Cardiac fibroblast (primary cell): Measurements from ENCODE around the gene ACRBP.

Experiments used
- DNase-seq, 2 donors: peaks; one replicate each; pipeline versions ENCODE4 v3.0.0 to v3.0.0-alpha.2; 2010; ENCODE audit warnings: low read depth in 2 of 2
- H3K4me3 ChIP-seq, 2 donors: replicated peaks in 1 of 2; 1 replicate in 1 of 2; 2 replicates in 1 of 2; pipeline ENCODE4 v1.5.1; 2011; ENCODE audit warnings: low read depth in 2 of 2, low read length in 2 of 2, mild to moderate bottlenecking in 2 of 2, moderate library complexity in 1 of 2
- CTCF ChIP-seq: IDR thresholded peaks from one replicate; pipeline ENCODE4 v1.5.1; 2011; ENCODE audit warnings: low read depth, mild to moderate bottlenecking, low read length, inconsistent platforms

The ACRBP gene

DNA sequence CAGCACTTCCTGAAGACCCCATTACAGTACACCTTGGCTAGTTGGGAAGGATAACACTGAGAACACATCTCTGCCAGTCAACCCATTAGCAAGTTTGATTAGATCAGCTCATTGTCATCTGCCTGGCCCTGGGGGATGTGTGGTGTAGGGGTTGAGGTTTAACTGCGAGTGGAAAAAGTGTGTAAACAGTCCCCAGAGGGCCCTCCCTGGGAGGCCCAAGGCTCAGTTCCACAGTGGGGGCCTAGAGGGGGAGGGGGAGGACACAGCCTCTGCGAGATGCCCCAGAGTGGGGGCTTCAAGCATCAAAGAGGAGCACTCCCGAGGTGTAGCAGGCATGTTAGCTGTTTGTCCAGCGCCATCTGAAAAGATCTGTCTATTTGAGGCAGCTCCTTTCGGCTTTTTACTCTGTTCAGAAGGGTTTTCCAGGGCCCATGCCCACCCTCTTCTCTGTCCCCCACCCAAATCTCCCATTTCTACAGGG lies 11.8 kb downstream of the ACRBP start:
- no peak overlapping the region for H3K4me3 ChIP-seq
- TF ChIP-seq CTCF: no peak
- no peak for DNase-seq

- no peak for TF ChIP-seq CTCF
- H3K4me3 ChIP-seq: no peak overlapping the region
- no peak for DNase-seq
Measured at GRCh38 chr12:6632026-6632983, 14.9 kb downstream of the ACRBP start.

GRCh38 chr12:6631549-6631961 lies 15.7 kb downstream of the ACRBP start:
- TF ChIP-seq CTCF: no peak
- no peak for DNase-seq
- H3K4me3 ChIP-seq: no peak overlapping the region

- no peak overlapping the region for H3K4me3 ChIP-seq
- DNase-seq: no peak
- no peak for TF ChIP-seq CTCF
Measured at GRCh38 chr12:6630736-6631135, 16.5 kb downstream of the ACRBP start.

GRCh38 chr12:6627616-6628015 lies 19.6 kb downstream of the ACRBP start:
- no peak for DNase-seq
- H3K4me3 ChIP-seq: no peak overlapping the region
- no peak for TF ChIP-seq CTCF

- TF ChIP-seq CTCF: no peak
- DNase-seq: peak in 1 of 2 donors; percentile 31
- H3K4me3 ChIP-seq: no peak overlapping the region
Measured at GRCh38 chr12:6626654-6627283, 20.5 kb downstream of the ACRBP start.
